HepG2 (cell line): ENCODE measurements around the gene NAGS. TPM values are rescaled to one million over a fixed set of nuclear protein-coding genes. Genes with fewer than 3 reads are reported as not detected.
A peak's percentile ranks its signal among the peaks of the same experiment; 100 is the strongest.

ENCODE experiments used
- ATF7 ChIP-seq, 2 experiments: fragments of 450-650 bp in 1 of 2; sonication (generic) in 1 of 2; formaldehyde crosslinking in 1 of 2; IDR thresholded peaks; 2 replicates each; pipeline versions ENCODE4 v1.4.0 to v1.6.1; 2016 to 2020; ENCODE audit warnings: antibody characterized with exemption in 1 of 2, mild to moderate bottlenecking in 1 of 2, missing genetic modification reagents in 1 of 2
- HOXA9 ChIP-seq: sonication (generic); formaldehyde crosslinking; IDR thresholded peaks from 2 replicates; pipeline ENCODE4 v1.8.1; 2022; ENCODE audit warnings: missing genetic modification reagents, mild to moderate bottlenecking, moderate library complexity, borderline replicate concordance
- JUN ChIP-seq: sonication (generic); formaldehyde crosslinking; IDR thresholded peaks from 2 replicates; pipeline ENCODE4 v1.4.0; 2020; ENCODE audit warnings: mild to moderate bottlenecking, missing genetic modification reagents
- KLF13 ChIP-seq: sonication (generic); formaldehyde crosslinking; IDR thresholded peaks from 2 replicates; pipeline ENCODE4 v1.4.0; 2020; ENCODE audit warnings: mild to moderate bottlenecking, missing genetic modification reagents
- KLF15 ChIP-seq: sonication (generic); formaldehyde crosslinking; IDR thresholded peaks from 2 replicates; pipeline ENCODE4 v1.8.1; 2023; ENCODE audit warnings: borderline replicate concordance, mild to moderate bottlenecking, inconsistent platforms, missing genetic modification reagents, mixed read lengths
- SOX13 ChIP-seq, 3 experiments: fragments of 450-650 bp in 1 of 3; sonication (generic) in 1 of 3; formaldehyde crosslinking in 1 of 3; IDR thresholded peaks in 2 of 3; conservative IDR thresholded peaks in 1 of 3; 2 replicates each; pipeline versions ENCODE4 v1.5.0 to v1.6.1; 2016 to 2020; ENCODE audit warnings: antibody characterized with exemption in 1 of 3, mild to moderate bottlenecking in 1 of 3, missing compliant biosample characterization in 1 of 3, missing genetic modification reagents in 1 of 3, moderate library complexity in 1 of 3
- TBX2 ChIP-seq: sonication (generic); formaldehyde crosslinking; IDR thresholded peaks from 2 replicates; pipeline ENCODE4 v1.5.0; 2020; ENCODE audit warnings: missing genetic modification reagents, mild to moderate bottlenecking, borderline replicate concordance
- U2AF2 ChIP-seq: fragments of 200-400 bp; formaldehyde crosslinking; IDR thresholded peaks from 2 replicates; pipeline ENCODE4 v1.6.1; 2017; ENCODE audit warnings: low read depth, mild to moderate bottlenecking, low read length
- ZNF235 ChIP-seq: sonication (generic); formaldehyde crosslinking; IDR thresholded peaks from 2 replicates; pipeline ENCODE4 v1.8.1; 2023; ENCODE audit warnings: mild to moderate bottlenecking, missing genetic modification reagents, borderline replicate concordance
- ZNF383 ChIP-seq: sonication (generic); formaldehyde crosslinking; IDR thresholded peaks from 2 replicates; pipeline ENCODE4 v1.4.0; 2020; ENCODE audit warnings: missing genetic modification reagents, mild to moderate bottlenecking, borderline replicate concordance
- ZNF556 ChIP-seq: sonication (generic); formaldehyde crosslinking; IDR thresholded peaks from 2 replicates; pipeline ENCODE4 v1.4.0; 2020; ENCODE audit warnings: mild to moderate bottlenecking, missing genetic modification reagents, borderline replicate concordance
- ZNF570 ChIP-seq: sonication (generic); formaldehyde crosslinking; IDR thresholded peaks from 2 replicates; pipeline ENCODE4 v1.4.0; 2020; ENCODE audit warnings: mild to moderate bottlenecking, missing genetic modification reagents, borderline replicate concordance
- ZNF766 ChIP-seq: sonication (generic); formaldehyde crosslinking; IDR thresholded peaks from 2 replicates; pipeline ENCODE4 v1.5.0; 2020; ENCODE audit warnings: missing genetic modification reagents, borderline replicate concordance
- ZNF883 ChIP-seq: sonication (generic); formaldehyde crosslinking; IDR thresholded peaks from 2 replicates; pipeline ENCODE4 v1.5.1; 2020; ENCODE audit warnings: mild to moderate bottlenecking, missing genetic modification reagents; ENCODE audit errors: not compliant biosample characterization
- polyA plus RNA-seq, 8 experiments: library from polyadenylated mRNA; depleted of rRNA in 3 of 8; stranded (reverse) in 7 of 8; unstranded in 1 of 8; fragments of >200 nt; fragmentation: Illumina TruSeq in 4 of 8; extraction: Trizol in 4 of 8; gene quantifications; 2 replicates each; pipeline versions ENCODE4 v1.2.1 to v1.2.3, GENCODE V29; 2011 to 2016; ENCODE audit warnings: low read depth in 4 of 8, missing spikeins in 1 of 8, mixed read lengths in 1 of 8; ENCODE audit not compliant: insufficient read depth in 1 of 8
- total RNA-seq, 5 experiments: library from RNA; depleted of rRNA; stranded (reverse); fragments of >200 nt; fragmentation: Illumina TruSeq; extraction: Trizol; gene quantifications; 2 replicates each; pipeline ENCODE4 v1.2.3, GENCODE V29; 2016; ENCODE audit warnings: low read depth in 1 of 5
- TF ChIP-seq, protein P1 (sequence below): sonication (generic); formaldehyde crosslinking; IDR thresholded peaks from 2 replicates; pipeline ENCODE4 v1.4.0; 2020; ENCODE audit warnings: missing genetic modification reagents
- TF ChIP-seq, protein P2 (sequence below): sonication (generic); formaldehyde crosslinking; IDR thresholded peaks from 2 replicates; pipeline ENCODE4 v1.4.0; 2020; ENCODE audit warnings: missing genetic modification reagents
- TF ChIP-seq, protein P3 (sequence below): sonication (generic); formaldehyde crosslinking; IDR thresholded peaks from 2 replicates; pipeline ENCODE4 v1.5.1; 2020; ENCODE audit warnings: mild to moderate bottlenecking, missing genetic modification reagents

NAGS gene
- total and polyA plus RNA-seq, 2 of the 13 experiments (the other 11 are each of a cell fraction or from before 2014, with no cell fraction given): 4.3 to 5.1 TPM

- TF ChIP-seq, protein P1, sequence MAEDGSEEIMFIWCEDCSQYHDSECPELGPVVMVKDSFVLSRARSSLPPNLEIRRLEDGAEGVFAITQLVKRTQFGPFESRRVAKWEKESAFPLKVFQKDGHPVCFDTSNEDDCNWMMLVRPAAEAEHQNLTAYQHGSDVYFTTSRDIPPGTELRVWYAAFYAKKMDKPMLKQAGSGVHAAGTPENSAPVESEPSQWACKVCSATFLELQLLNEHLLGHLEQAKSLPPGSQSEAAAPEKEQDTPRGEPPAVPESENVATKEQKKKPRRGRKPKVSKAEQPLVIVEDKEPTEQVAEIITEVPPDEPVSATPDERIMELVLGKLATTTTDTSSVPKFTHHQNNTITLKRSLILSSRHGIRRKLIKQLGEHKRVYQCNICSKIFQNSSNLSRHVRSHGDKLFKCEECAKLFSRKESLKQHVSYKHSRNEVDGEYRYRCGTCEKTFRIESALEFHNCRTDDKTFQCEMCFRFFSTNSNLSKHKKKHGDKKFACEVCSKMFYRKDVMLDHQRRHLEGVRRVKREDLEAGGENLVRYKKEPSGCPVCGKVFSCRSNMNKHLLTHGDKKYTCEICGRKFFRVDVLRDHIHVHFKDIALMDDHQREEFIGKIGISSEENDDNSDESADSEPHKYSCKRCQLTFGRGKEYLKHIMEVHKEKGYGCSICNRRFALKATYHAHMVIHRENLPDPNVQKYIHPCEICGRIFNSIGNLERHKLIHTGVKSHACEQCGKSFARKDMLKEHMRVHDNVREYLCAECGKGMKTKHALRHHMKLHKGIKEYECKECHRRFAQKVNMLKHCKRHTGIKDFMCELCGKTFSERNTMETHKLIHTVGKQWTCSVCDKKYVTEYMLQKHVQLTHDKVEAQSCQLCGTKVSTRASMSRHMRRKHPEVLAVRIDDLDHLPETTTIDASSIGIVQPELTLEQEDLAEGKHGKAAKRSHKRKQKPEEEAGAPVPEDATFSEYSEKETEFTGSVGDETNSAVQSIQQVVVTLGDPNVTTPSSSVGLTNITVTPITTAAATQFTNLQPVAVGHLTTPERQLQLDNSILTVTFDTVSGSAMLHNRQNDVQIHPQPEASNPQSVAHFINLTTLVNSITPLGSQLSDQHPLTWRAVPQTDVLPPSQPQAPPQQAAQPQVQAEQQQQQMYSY: no peak
- peak; percentile 21; the same call in 1 of the 2 replicates for TF ChIP-seq ZNF766 (CRISPR knock-in tag)
- no peak for TF ChIP-seq U2AF2
- no peak for TF ChIP-seq ZNF570 (CRISPR knock-in tag)
- no peak for TF ChIP-seq KLF13 (CRISPR knock-in tag)
- no peak for TF ChIP-seq ATF7 (IDR thresholded peaks at IDR 0.05)
- no peak for TF ChIP-seq ATF7 (CRISPR knock-in tag; IDR thresholded peaks at IDR 0.05)
- no peak for TF ChIP-seq ZNF383
- TF ChIP-seq ZNF883: no peak
- TF ChIP-seq, protein P2, sequence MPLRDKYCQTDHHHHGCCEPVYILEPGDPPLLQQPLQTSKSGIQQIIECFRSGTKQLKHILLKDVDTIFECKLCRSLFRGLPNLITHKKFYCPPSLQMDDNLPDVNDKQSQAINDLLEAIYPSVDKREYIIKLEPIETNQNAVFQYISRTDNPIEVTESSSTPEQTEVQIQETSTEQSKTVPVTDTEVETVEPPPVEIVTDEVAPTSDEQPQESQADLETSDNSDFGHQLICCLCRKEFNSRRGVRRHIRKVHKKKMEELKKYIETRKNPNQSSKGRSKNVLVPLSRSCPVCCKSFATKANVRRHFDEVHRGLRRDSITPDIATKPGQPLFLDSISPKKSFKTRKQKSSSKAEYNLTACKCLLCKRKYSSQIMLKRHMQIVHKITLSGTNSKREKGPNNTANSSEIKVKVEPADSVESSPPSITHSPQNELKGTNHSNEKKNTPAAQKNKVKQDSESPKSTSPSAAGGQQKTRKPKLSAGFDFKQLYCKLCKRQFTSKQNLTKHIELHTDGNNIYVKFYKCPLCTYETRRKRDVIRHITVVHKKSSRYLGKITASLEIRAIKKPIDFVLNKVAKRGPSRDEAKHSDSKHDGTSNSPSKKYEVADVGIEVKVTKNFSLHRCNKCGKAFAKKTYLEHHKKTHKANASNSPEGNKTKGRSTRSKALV (CRISPR knock-in tag): no peak; the same call in 1 of the 2 replicates
- no peak for TF ChIP-seq HOXA9 (CRISPR knock-in tag)
- TF ChIP-seq JUN: no peak
- TF ChIP-seq TBX2 (CRISPR knock-in tag): no peak
- no peak for TF ChIP-seq ZNF556
- no peak for TF ChIP-seq KLF15 (CRISPR knock-in tag)
- no peak for TF ChIP-seq ZNF235 (CRISPR knock-in tag)
- no peak for TF ChIP-seq SOX13 (IDR thresholded peaks at IDR 0.05)
- TF ChIP-seq SOX13 (CRISPR knock-in tag; conservative IDR thresholded peaks at IDR 0.05 in 1 of 2, IDR thresholded peaks at IDR 0.05 in 1 of 2): no peak
- TF ChIP-seq, protein P3, sequence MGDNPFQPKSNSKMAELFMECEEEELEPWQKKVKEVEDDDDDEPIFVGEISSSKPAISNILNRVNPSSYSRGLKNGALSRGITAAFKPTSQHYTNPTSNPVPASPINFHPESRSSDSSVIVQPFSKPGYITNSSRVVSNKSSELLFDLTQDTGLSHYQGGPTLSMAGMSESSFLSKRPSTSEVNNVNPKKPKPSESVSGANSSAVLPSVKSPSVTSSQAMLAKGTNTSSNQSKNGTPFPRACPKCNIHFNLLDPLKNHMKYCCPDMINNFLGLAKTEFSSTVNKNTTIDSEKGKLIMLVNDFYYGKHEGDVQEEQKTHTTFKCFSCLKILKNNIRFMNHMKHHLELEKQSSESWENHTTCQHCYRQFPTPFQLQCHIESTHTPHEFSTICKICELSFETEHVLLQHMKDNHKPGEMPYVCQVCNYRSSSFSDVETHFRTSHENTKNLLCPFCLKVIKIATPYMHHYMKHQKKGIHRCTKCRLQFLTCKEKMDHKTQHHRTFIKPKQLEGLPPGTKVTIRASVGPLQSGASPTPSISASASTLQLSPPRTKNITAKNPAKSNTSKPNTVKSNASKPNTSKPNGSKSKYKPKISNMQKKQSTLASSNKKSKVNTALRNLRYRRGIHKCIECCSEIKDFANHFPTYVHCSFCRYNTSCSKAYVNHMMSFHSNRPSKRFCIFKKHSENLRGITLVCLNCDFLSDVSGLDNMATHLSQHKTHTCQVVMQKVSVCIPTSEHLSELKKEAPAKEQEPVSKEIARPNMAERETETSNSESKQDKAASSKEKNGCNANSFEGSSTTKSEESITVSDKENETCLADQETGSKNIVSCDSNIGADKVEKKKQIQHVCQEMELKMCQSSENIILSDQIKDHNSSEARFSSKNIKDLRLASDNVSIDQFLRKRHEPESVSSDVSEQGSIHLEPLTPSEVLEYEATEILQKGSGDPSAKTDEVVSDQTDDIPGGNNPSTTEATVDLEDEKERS (CRISPR knock-in tag): no peak
Observed at GRCh38 chr17:43994272-43995149, 9.9 kb upstream of the NAGS start (continued).
